Urothelium cell line (cell line): ENCODE measurements around the gene VPS35.
"Not testable (repeated sequence)": the region's sequence is repeated elsewhere in the genome, so short reads cannot be mapped to it uniquely, and the experiment has no call there.

ENCODE experiments used
- DNase-seq: peaks from one replicate; pipeline ENCODE4 v3.0.0; 2011; ENCODE audit warnings: low spot score, mixed read lengths
- FAIRE-seq: peaks from 2 replicates; lab custom pipeline; 2011; peaks lifted over from hg19 to GRCh38; lab: Jason Lieb, UNC

VPS35 gene

DNA sequence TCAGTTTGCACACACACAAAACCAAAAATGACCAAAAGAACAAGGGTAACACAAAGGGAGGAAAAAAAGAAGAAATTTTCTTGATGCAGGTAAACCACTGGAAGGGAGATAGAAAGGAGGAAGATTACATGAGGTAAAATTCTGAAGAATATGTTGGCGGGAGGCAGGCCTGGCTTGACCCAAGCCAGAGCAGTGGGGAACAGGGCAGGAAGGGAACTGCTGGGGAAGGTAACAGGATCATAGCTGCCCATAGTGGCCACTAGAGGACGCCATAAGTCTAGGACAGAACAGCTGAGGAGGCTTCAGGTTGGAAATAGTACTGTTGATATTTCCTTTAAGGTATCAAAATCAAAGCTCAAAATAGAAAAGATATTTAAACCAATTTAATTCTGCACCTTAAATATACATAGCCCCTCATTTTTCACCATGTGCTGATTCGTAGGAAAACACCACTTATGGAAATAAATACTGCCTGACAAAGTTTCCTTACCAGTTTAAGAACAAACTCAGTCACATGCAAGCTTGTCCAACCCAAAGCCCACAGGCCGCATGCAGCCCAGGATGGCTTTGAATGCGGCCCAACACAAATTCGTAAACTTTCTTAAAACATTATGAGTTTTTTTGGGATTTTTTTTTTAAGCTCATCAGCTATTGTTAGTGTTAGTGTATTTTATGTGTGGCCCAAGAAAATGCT is 15.5 kb downstream of the VPS35 start:
- peak; percentile 65 for DNase-seq
- no peak for FAIRE-seq

DNA sequence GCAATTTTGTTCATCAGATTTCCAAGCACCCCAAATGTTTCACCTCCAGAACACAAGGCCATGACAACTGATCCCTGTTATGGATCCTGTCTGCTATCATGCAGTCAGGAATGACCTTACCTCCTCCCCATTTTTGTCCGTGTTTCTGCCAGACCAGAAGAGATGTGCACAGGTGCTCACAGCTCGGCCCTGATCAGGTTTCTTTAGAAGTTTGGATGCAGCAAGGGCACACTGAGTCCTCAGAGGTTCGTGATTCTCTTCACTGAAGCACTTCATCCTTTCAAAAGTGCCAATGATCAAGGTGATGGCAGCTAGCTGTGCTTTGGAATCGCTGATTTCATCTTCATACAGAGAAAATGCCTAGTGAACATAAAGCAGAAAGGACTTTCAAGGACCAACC is 26.9 kb downstream of the VPS35 start:
- DNase-seq (no peak), FAIRE-seq (no peak)

DNA sequence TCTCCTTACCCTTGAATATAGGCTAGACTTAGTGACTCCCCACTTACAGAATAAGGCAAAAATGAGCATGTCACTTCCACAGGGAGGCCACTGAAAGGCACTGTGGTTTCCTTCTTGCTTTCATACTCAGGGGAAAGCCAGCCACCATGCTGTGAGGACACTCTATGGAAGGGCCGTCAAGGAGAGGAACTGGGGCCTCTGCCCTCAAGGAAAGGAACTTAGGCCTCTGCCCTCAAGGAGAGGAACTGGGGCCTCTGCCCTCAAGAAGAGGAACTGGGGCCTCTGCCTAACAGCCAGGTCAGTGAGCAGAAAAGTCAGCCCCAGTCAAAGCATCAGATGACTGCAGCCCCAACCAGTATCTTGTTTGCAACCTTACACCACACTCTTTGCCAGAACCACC is 30.1 kb downstream of the VPS35 start:
- FAIRE-seq (no peak), DNase-seq (no peak)

DNA sequence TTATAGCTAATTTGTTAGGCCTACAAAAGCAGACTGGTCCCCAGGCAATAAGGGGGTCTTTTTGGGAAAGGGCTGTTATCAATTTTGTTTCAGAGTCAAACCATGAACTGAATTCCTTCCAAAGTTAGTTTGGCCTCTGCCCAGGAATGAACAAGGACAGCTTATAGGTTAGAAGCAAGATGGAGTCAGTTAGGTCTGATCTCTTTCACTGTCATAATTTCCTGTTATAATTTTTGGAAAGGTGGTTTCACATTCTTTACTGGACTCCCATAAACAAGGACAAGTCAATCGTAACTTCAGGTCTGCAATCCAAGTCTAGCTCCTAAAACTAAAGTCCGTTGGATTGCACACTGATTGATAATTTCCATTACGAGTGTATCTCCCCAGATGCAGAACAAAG is 37.7 kb downstream of the VPS35 start:
- FAIRE-seq (no peak), DNase-seq (no peak)

DNA sequence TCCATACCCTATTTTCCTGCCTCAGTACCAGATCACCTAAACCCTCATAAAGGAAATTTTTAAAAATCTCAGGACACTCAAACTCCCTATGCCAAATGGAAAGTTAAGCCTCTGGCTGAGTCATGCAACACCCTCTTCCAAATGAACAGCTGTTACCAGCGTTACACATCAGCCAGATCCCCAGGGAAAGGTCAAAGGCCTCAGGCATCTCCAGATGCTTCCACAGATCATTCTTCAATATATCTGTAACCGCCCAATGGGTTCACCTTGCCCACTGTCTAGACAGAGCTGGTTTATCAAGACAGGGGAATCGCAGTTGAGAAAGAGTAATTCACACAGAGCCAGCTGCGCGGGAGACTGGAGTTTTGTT is 38.7 kb downstream of the VPS35 start:
- FAIRE-seq: no peak
- no peak for DNase-seq

DNA sequence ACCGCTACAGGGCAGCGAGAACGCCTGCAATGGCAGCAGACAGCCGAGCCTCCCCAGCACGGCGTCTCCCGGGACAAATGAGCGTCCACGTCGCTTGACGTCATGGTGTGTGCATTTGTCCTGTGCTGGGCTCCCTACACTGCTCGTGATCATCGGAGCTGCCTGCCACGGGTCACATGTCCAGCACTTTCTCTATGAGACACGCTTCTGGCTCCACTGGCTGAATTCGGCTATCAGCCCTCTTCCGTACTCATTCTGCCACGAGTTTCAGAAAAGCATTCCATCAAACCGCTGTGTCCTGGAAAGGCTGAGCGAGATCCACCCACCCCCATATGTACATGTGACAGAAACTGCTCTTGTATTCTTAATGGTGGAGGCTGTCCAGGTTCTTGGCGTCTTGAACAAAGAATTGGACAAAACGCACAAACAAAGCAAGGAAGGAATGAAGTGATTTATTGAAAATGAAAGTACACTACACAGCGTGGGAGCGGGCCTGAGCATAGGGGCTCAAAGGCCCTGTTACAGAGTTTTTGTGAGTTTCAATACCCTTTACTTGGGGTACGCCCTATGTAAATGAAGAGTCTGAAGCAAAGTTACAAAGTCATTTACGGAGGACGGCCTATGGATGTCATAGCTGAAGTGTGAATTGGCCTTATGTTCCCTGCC is 39.3 kb downstream of the VPS35 start:
- peak; percentile 31 for DNase-seq
- FAIRE-seq: no peak

DNA sequence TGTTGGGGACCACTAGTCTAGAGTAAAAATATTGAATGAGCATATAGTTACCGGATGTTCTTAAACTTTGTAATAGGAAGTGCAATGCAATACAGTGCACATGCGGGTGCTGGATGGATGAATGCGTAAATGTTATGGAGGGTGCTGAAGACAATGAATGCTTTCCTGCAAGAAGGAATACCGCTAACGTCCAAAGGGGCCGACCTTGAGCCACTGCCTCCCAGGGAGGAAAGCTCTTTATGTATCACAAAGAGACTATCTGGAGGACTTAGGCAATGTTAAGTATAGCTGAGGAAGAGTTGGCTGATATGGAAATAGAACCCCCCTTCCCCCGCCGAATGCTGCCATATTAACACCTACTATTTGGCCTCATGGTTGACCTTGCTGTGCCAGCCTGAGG is 40.3 kb downstream of the VPS35 start:
- FAIRE-seq: no peak

DNA sequence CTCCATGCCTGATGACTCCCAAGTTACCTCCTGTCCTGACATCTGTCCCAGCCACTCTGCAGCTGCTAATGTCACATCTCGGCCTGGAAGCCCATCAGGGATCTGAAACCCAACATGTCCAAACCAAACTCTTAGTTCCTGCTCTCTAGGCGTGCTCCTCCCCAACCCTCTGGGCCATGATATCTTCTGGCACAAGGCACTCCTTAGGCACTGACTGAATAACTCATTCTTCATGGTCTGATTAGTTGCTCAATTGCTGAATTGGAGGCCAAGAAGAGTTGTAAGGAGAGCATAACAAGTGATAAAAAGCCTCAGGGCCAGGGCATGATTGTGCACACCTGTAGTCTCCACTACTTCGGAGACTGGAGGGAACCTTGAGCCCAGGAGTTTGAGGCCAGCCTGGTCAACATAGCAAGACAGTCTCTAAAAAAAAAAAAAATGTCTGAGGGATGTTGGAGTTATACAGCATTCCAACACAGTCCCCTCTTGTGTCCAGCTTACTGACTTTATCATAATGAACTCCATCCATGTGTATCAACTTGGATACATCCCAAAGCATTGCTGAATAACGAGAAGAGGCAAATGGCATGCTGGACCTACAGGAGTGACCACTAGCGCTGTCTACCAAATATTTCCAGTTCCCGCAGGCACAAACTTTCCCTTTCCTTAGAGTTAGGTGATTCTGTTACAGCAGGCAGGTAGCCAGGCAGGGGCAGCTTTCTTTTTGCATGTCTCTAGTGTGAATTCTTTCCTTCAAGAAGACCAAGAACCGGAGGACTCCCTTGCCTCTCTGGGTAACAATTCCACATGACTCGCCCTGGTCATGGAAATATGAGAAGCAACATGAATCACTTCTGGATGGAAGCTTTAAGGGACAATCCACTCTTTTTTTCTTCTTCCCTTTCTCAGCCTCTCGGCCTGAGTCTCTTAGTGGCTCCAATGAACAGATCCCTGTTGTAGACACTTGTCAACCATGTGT is 49.7 kb downstream of the VPS35 start:
- FAIRE-seq: no peak
- no peak for DNase-seq

More for the DNA sequence above, 40.3 kb downstream of the VPS35 start:
- no peak for DNase-seq

DNA sequence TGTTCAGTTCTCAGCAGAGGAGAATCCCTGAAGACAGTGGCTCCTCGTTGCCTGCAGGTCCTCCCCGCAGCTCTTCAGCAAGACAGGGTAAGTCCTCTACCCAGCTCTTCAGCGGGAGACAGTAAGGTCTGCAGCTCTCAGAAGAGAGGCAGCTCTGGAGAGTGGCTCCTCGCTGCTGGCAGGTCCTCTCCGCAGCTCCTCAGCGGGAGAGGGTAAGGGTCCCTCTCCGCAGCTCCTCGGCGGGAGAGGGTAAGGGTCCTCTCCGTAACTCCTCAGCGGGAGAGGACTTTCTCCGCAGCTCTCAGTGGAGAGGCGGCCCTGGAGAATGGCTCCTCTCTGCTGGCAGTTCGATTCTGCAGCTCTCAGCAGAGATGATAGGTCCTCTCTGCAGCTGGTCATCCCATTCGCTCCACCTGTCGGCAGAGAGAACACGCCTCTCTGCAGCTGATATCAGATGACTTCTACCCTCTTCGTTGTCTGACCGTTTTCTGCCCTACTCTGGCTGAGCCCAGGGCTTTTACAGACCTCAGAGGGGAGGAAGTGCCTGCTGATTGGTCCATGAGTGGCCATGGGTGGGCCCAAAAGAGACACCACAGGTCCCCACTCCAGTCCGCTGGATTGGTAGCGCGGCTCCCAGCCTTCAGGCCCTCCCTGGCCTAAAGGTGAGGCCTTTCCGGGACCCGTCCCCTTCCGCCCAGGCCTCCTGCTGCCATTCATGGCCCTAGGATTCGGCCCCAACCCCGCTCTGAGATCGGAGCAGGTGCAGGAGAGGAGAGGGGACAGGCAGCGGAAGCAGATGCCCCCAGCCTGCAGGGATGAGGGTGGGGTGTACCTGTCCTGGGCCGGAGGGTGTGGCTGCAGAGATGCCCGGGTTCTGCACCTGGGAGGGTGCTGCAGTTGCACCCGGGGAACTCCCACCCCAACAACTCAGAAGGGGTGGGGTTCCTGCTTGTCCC is 55.9 kb downstream of the VPS35 start:
- FAIRE-seq: no peak
- DNase-seq: no peak

DNA sequence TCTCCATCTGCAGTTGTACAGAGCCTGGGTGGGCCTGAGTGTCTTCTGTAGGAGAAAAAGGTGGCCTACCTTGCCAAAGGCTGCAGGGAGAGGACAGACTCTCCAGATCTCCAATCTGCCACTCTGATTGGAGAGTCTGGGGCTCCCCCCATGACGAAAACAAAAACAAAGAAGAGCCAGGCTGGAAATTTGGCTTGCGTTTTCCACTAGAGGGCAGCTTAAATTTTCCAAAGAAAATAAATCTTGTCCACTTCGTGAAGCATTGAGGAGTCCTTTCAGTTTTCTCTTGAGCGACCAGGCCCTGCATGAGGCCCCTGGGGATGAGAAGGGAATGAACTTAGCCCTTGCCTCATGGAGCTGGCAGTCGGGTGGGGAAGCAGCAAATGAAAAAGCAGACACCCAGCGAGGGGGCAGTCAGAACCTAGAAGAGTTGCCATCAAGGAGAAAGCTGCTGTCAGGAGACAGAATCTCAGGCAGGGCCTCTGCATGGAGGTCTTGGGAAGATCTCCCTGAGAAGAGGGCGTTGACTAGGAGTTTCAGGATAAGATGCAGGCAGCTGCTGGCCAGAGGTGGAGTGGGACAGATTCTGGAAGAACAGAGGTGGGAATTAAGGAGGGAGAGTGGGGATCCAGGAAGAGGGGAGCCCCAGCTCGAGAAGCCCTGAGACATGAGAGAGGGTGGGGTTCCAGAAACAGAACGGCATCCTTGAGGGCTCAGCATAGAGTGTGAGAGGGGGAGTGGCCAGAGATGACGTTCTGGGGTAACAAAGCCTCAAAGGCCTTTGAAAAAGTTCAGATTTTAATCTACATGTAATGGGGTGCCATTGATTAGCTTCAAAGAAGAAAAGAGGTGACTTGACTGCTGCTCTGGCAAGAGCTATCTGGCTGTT is 59.4 kb downstream of the VPS35 start:
- peak; percentile 64 for DNase-seq
- no peak for FAIRE-seq

DNA sequence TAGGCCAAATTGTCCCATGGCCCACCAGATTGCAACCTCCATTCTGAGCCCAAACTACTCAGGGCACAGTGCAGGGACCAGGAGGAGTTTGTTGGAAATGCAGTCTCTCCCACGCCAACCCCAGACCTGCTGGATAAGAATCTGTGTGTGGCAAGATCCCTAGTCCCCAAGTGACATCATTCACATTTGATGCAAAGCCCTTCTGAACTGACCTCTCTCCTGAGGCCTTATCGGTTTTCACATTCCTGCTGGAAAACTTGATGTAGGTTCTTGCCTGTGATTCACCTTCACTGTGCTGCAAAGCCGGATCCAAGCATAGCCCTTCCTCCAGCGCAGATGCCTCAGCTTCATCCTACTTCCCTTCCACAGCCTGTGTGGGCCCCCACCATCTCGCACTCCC is 61.2 kb downstream of the VPS35 start:
- FAIRE-seq (no peak), DNase-seq (no peak)

DNA sequence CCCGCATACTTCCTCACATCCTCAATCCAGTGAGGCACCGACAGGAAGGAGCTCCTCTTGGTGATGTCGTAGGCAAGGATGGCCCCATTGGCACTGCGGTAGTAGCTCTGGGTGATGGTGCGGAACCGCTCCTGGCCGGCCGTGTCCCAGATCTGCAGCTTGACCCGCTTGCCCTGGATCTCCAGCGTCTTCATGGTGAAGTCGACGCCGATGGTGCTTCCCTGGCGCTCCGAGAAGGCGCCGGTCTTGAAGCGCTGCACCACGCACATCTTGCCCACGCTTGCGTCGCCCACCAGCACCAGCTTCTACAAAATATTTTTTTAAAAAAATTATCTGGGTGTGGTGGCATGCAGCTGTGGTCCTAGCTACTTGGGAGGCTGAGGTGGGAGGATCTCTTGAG is 62.3 kb downstream of the VPS35 start:
- DNase-seq, FAIRE-seq: not testable (repeated sequence)

DNA sequence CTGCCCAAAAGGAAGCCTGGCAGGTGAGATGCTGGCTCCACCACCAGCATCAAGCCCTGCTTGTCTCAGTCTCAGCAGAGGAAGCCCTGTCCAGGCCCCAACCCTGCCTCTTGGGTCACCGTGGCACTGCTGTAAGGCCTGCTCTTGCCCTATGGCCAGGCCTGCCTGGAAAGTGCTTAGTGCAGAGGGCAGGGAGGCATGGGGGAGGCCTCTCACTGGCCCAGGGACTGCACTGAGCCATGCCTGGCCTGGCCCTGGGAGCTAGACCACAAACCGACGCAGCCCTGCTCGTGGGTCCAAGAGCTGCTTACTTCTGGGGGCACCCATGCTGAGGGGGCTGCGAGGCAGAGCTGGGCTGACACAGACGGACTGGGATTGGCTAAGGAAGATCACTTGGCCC is 64.1 kb downstream of the VPS35 start:
- DNase-seq, FAIRE-seq: not testable (repeated sequence)

DNA sequence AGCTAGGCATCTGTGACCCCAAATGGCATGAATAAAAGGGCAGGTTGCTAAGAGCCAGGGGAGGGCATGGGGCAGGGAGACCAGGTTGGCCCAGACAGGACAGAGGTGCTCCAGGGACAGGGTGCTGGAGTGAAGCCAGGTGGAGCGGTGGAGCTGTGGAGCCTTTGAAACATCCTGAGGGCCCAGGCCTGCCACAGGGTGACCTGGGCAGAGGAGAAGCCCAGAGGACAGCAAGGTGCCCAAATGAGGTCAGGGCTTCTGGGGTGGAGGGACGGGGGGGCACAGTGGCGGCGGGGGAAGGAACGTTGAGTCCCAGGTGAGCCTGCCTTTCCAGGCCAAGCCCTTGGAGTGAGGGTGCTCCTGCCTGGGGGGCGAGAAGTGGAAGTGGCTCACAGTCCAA is 65.3 kb downstream of the VPS35 start:
- not testable (repeated sequence) for DNase-seq, FAIRE-seq

DNA sequence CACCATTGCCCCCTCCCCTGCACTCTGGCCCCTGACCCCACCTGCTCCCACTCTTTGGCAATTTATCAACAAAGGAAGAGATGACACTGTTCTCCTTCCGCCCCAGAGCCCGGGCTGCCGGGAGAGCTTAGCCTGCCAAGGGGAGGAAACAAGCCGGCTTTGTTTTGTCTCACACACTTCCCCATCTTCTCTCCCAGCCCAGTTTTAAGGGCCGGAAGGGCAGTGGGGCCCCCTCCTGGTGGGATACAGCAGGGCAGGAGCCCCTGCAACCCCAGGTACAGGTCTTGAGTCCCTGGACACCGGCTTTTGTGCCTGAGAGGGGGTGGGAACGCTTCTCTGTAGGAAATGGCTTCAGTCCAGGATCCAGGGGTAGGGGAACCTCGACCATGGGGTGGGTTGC is 65.7 kb downstream of the VPS35 start:
- not testable (repeated sequence) for DNase-seq, FAIRE-seq

DNA sequence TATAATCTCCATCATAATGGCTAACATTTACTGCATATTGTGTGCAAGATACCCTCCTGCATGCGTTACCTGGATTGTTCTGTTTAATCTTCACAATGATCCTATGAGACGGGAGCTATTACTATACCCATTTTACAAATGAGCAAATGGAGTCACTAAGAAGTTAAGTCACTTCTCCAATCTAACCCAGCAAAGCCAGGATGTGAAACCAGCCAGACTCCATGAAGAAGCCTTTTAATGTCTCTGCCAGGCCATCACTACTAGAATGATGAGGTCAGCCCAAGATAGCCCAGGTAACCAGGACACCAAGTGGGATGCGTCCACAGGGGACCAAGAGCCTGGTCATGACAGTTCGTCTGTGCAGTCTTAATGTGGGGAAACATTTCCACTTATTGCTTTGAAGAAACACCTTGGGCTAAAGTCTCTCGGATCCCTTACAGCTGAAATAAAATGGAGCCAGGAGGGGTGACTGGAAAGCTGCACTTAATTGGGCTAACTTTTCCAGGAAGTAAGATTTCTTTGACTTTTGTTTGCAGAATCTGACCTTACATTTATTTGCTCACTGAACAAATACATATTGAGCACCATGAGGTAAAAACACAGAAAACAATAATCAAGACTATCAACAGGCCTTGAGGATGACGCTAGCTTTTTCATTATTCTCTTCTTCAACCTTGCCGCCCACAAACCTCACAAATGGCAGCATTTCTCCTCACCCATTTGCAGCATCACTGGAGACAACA is 66.9 kb downstream of the VPS35 start:
- DNase-seq (no peak), FAIRE-seq (no peak)

DNA sequence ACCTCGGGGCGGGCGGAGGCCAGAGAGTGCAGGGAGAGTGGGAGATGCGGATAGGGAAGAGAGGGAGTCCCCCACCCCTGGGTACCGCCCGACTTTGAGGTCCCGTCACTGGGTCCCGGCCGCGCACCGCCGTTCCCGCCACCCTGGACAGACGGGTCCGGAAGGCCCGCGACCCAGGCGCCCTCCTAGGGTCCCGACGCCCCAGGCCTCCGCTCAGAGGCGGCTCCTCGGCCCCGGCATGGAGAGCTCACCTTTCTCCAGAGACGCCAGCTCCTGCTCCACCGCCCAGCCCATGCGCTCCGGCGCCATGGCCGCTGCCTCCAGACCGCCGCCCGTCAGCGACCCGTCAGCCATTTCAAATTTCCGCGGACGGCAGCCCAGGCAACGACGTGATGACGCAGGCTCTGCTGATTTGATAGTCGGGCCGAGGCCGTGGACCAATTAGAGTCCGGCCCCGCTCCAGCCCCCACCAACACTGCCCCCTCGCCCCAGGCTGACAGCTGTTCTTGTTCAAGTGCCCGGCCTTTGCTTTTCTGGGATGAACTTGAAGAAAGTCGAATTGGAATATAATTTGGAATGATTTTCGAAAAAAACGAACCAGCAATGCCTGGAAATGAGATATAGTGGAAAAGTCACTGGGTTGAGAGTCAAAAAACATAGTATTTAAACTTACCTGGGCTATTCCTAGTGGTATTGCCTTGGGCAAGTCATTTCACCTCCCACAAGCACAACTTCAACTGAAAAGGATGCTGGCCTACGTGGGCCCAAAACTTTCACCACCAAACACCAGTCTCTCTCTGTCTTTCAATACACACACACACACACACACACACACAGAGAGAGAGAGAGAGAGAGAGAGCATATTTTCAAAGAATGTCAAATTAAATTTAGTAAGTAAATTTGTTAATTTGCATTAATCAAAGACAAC is 67.7 kb downstream of the VPS35 start, which contains the start of gene SHCBP1:
SHCBP1 (minus strand) TSS at position 374 of the 928 bp plus-strand sequence; CDS start at position 354, 20 bp downstream.
- FAIRE-seq: no peak
- peak; percentile 96 for DNase-seq
